Dedifferentiated amniotic fluid mesenchymal stem cell (primary cell): Measurements from ENCODE around the gene KATNAL1.
"Not testable (repeated sequence)": the region's sequence is repeated elsewhere in the genome, so short reads cannot be mapped to it uniquely, and the experiment has no call there.

Experiments used
- DNase-seq: peaks from one replicate; pipeline ENCODE4 v3.0.0-alpha.2; 2016; ENCODE audit errors: extremely low spot score

KATNAL1 gene

GRCh38 chr13:30292325-30292724 lies 15.0 kb downstream of the KATNAL1 start:
- DNase-seq: no peak

- no peak for DNase-seq
Observed at GRCh38 chr13:30290812-30291436, 16.4 kb downstream of the KATNAL1 start.

- no peak for DNase-seq
Observed at GRCh38 chr13:30289533-30289932, 17.8 kb downstream of the KATNAL1 start.

- not testable (repeated sequence) for DNase-seq
Observed at GRCh38 chr13:30286059-30286458, 21.3 kb downstream of the KATNAL1 start.

GRCh38 chr13:30276178-30276577 lies 31.2 kb downstream of the KATNAL1 start:
- DNase-seq: no peak

GRCh38 chr13:30274083-30274482 lies 33.3 kb downstream of the KATNAL1 start:
- DNase-seq: no peak

- not testable (repeated sequence) for DNase-seq
Observed at GRCh38 chr13:30270035-30270434, 37.3 kb downstream of the KATNAL1 start.

- no peak for DNase-seq
Observed at GRCh38 chr13:30268673-30269072, 38.7 kb downstream of the KATNAL1 start.

GRCh38 chr13:30266756-30267155 lies 40.6 kb downstream of the KATNAL1 start:
- no peak for DNase-seq

GRCh38 chr13:30259149-30259733 lies 48.1 kb downstream of the KATNAL1 start:
- DNase-seq: not testable (repeated sequence)

- no peak for DNase-seq
Observed at GRCh38 chr13:30257468-30258099, 49.8 kb downstream of the KATNAL1 start.

GRCh38 chr13:30256713-30257467 lies 50.5 kb downstream of the KATNAL1 start:
- DNase-seq: no peak

- no peak for DNase-seq
Observed at GRCh38 chr13:30255696-30256095, 51.7 kb downstream of the KATNAL1 start.

GRCh38 chr13:30253830-30254229 lies 53.5 kb downstream of the KATNAL1 start:
- no peak for DNase-seq

- no peak for DNase-seq
Observed at GRCh38 chr13:30247406-30247805, 59.9 kb downstream of the KATNAL1 start.

- no peak for DNase-seq
Observed at GRCh38 chr13:30241532-30241931, 65.8 kb downstream of the KATNAL1 start.

GRCh38 chr13:30240608-30241007 lies 66.7 kb downstream of the KATNAL1 start:
- no peak for DNase-seq

GRCh38 chr13:30235216-30235615 lies 72.1 kb downstream of the KATNAL1 start:
- no peak for DNase-seq

- DNase-seq: no peak
Observed at GRCh38 chr13:30234619-30235162, 72.7 kb downstream of the KATNAL1 start.

- no peak for DNase-seq
Observed at GRCh38 chr13:30224732-30225131, 82.6 kb downstream of the KATNAL1 start.

GRCh38 chr13:30222254-30222653 lies 85.1 kb downstream of the KATNAL1 start:
- DNase-seq: no peak

- DNase-seq: no peak
Observed at GRCh38 chr13:30216111-30216510, 91.2 kb downstream of the KATNAL1 start.
